Measurements from ENCODE around the gene MUC20.
"Not testable (repeated sequence)": the region's sequence is repeated elsewhere in the genome, so short reads cannot be mapped to it uniquely, and the experiment has no call there.

- not testable (repeated sequence) for TF ChIP-seq POLR2A (IDR thresholded peaks at IDR 0.05; ENCODE audit: control extremely low read depth in 1 of 2, low read depth in 2 of 2, low read length in 2 of 2); ATF2 (IDR thresholded peaks at IDR 0.05; ENCODE audit: low read length); MAFK (IDR thresholded peaks at IDR 0.05; ENCODE audit: low read depth, low read length); EGR1 (IDR thresholded peaks at IDR 0.05; ENCODE audit: borderline replicate concordance, low read depth, low read length); CTCF (IDR thresholded peaks at IDR 0.05; ENCODE audit: control extremely low read depth in 1 of 3, insufficient read depth in 1 of 3, low read depth in 1 of 3, low read length in 3 of 3); RAD21 (IDR thresholded peaks at IDR 0.05 in 1 of 2, conservative IDR thresholded peaks at IDR 0.05 in 1 of 2; ENCODE audit: low read depth in 2 of 2, low read length in 2 of 2); GABPA (IDR thresholded peaks at IDR 0.05; ENCODE audit: borderline replicate concordance, insufficient read depth, low read length)
Observed at GRCh38 chr3:195694217-195695076, 26.3 kb upstream of the MUC20 start.

Measured in H1 (cell line).